NOMO-1 treated with dmso at 0.1 percent for 144 hours (cell line): ENCODE measurements around the gene YPEL1.

Source experiments
- DNase-seq: peaks from one replicate; lab custom pipeline; 2025; ENCODE audit not compliant: unreplicated experiment; lab: John Stamatoyannopoulos, UW

Gene YPEL1

GRCh38 chr22:21735200-21736083 is at the start of gene YPEL1:
YPEL1 (minus strand) TSS chr22:21735794; CDS start chr22:21710744, 25,050 bp downstream.
- peak; percentile 93 for DNase-seq

GRCh38 chr22:21780259-21780658 is 44.7 kb upstream of the YPEL1 start:
- DNase-seq: no peak

- DNase-seq: no peak
These were observed 43.9 kb upstream of the YPEL1 start for GRCh38 chr22:21779444-21779843.

- no peak for DNase-seq
These were observed 43.2 kb upstream of the YPEL1 start for GRCh38 chr22:21778705-21779363.

DNA sequence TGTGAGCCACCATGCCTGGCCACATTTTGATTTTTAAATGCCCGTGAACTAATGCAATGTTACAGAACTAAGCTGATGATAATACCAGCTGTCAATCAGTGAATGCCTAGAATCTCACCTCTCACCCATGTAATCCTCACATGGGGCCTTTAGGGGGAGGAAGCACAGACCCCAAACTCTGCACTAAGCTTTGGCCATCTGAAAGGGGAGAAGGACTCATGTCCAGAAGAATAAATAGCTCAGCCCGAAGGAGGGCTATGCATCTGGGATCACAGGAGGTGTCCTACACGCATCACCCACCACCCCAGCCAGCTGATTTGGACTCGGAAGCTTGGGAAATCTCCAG is 36.0 kb upstream of the YPEL1 start:
- no peak for DNase-seq

DNA sequence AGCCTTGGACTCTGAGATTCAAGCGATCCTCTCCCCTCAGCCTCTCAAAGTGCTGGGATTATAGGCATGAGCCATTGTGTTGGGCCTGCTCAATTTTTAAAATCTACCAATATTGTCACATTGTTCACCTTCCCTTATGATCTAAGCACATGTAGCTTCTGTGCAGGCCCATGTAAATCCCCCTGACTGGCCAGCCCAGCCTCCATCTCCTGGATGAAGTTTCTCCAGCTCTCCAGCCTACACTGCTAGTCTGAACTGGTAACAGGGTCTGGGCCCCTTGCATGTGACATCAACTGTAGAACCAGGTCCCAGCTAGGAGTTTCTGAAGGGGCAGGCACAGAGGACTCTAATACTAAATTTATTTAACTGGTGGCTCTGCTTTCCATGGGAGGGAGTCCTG is 32.8 kb upstream of the YPEL1 start:
- no peak for DNase-seq

DNA sequence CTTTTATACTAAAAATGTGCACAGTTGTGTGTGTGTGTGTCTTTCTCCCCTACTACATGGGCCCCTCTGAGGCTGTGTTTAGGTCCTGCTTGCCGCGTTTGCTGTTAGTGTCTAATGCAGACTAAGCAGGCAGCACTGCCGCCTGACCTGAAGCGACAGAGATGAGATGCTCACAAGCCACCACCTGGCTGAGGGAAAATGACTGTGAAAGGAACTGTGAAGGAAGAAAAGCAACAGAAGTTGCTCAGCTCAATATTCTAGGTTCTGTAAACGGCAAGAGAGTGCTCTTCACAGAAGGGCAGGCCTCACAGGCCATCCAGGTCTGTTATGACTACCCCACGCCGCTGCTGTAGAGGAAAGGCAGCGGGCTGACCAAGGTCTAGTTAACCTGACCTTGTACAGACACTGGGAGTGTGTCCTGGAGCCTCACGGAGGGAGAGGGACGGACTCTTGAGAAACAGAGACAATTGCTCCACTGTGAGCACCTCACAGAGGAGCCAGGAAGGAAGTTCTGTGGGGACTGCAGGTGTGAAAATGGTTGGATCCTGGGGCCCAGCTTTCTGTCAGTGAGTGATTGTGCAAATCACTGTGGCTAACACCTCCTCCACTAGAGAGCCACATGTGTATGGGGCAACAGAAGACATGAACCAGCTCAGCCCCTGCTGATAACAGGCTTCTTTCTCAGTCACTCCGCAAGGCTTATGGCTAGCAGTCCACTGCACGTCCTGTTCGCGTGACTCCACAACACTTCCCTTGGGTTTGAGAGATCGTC is 31.3 kb upstream of the YPEL1 start:
- DNase-seq: no peak

GRCh38 chr22:21765909-21766529 is 30.4 kb upstream of the YPEL1 start:
- DNase-seq: no peak

DNA sequence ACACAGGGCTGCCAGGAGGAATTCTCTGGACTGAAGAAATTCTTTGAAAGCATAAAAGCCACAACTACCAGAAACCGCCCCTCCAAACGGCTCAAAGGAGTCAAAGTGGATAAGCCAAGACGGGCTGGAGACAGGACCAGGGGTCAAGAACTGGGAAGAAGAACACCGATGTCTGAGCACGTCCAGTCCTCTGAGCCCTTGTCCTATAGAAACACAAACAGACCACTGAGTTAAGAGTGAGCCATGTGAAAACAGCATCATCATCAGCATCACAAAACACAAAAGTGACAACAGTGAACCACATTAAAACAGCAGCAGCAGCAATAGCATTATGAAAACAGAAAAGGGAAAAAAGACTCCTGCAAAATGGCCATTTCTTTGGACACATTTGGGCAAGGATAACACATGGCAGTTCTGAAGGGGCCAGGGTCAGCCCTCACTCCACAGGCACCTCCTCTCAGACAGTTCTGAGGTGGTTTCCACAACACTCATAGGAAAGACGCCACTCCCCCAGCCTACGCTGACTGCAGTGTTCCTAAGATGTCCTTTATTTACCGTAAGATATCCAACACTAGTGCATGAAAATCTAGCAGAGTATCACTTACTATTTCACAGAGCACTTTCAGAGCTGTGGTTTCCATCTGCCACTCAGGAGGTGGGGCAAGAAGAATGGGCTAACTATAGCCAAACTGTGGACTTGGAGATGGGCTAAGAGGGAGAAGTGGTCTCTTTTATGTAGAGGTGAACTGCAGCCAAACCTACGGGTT is 28.6 kb upstream of the YPEL1 start:
- DNase-seq: no peak

- DNase-seq: no peak
These were observed 27.4 kb upstream of the YPEL1 start for GRCh38 chr22:21762712-21763581.

DNA sequence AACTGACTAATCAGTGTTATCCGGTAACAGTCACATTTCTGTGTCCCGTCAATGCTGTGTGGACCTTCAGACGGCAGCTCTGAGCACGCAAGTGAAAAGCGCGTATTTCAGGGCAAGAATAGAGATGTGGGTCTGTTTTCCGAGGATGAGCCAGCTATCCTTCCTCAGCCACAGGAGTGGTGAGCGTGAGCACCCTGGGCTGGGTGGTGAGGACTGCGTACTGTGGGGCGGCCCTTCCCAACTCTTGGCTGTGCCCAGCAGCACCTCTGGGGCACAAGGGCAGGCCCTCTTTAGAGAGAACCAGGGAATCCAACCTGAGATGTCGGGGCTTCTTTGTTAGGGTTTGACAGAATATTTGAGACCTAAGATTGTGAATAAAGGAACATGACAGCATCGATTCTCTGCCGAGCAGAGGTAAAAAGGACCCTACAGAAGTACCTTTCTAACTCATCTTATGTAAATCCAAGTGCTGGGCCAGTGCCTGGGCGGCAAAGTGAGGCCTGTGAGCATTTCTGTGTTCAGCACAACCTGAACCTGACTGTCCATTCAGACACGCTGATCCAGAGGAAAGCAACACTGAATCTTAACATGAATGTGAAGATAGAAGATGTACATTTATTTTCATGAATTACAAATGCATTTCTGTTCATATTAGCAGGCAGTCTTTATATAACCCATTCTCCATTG is 26.5 kb upstream of the YPEL1 start:
- no peak for DNase-seq

DNA sequence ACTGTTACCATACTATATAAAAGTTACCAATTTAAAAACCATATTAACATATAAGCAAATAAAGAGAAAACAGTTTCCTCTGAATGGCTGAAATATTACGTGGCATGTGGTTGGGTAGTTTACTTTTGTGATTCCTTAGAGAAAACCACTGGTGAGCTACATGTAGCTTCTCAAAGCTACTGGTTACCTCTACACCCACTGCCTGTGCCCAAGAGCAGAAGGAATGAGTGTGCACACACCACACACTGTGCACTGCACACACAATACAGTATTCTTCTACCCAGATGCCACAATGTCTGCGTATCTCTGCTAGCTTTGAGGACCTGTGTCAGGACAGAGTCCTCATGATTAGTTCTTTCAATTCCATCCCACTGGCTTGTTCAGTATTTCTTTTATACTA is 25.5 kb upstream of the YPEL1 start:
- DNase-seq: no peak

- DNase-seq: no peak
These were observed 25.0 kb upstream of the YPEL1 start for GRCh38 chr22:21760640-21761039.

- DNase-seq: no peak
These were observed 24.2 kb upstream of the YPEL1 start for GRCh38 chr22:21759646-21760376.

- no peak for DNase-seq
These were observed 23.5 kb upstream of the YPEL1 start for GRCh38 chr22:21759093-21759492.

GRCh38 chr22:21758091-21758864 is 22.7 kb upstream of the YPEL1 start:
- DNase-seq: no peak

GRCh38 chr22:21755851-21756284 is 20.3 kb upstream of the YPEL1 start:
- DNase-seq: no peak

DNA sequence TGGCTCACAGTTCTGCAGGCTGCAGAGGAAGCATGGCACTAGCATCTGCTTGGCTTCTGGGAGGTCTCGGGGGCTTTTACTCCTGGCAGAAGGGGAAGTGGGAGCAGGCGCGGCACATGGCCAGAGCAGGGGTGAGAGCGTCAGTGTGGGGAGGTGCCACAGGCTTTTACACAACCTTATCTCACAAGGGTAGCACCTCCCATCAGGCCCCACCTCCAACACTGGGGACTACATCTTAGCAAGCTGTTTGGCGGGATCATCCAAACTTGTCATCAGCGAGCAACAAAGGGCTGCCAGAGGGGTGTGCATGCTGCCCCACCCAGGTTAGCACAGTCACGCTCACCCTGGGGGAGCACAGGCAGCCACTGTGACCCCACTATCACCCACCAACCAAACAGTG is 18.9 kb upstream of the YPEL1 start:
- DNase-seq: peak; percentile 42
